ENCODE measurements around the gene MLIP.

DNA sequence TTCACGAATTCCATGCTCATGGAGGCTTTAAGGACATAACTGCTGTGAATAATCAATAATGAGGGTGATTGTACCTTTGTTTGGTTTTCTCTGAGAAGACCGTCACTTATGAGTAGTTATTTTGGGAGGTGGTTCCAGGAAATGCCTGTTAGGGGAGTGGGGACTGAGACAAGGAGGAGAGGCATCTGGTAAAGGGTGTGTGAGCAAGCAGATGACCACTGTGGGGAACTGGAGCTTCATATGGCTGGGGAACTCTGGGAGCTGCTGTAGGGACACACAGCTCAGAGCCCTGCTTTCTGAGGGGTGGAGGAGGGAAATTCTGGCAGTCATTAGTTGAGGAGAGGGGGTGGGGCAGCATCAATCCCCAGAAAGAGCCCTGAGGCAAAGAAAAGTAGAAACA, 125.7 kb downstream of the MLIP start:
- TF ChIP-seq, protein P1, sequence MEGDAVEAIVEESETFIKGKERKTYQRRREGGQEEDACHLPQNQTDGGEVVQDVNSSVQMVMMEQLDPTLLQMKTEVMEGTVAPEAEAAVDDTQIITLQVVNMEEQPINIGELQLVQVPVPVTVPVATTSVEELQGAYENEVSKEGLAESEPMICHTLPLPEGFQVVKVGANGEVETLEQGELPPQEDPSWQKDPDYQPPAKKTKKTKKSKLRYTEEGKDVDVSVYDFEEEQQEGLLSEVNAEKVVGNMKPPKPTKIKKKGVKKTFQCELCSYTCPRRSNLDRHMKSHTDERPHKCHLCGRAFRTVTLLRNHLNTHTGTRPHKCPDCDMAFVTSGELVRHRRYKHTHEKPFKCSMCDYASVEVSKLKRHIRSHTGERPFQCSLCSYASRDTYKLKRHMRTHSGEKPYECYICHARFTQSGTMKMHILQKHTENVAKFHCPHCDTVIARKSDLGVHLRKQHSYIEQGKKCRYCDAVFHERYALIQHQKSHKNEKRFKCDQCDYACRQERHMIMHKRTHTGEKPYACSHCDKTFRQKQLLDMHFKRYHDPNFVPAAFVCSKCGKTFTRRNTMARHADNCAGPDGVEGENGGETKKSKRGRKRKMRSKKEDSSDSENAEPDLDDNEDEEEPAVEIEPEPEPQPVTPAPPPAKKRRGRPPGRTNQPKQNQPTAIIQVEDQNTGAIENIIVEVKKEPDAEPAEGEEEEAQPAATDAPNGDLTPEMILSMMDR (IDR thresholded peaks at IDR 0.05; ENCODE audit: low read length): no peak
- no peak for TF ChIP-seq EZH2 (IDR thresholded peaks at IDR 0.05; ENCODE audit: borderline replicate concordance, low read length)
